Heart right ventricle (tissue), 16 donors: ENCODE results near the gene ERGIC1. TPM values are rescaled to one million over a fixed set of nuclear protein-coding genes. Genes with fewer than 3 reads are reported as not detected.

Experiments used
- ATAC-seq, 8 donors: fragments of 200-7000 bp; cut with Tn5 transposase; one replicate each; pipeline ENCODE4 v1.9.1; 2020; ENCODE audit warnings: mild to moderate bottlenecking in 8 of 8, moderate library complexity in 8 of 8, moderate number of reproducible peaks in 1 of 8
- DNase-seq, 2 donors: peaks; one replicate each; pipeline ENCODE4 v3.0.0-alpha.2; 2020
- H3K27ac ChIP-seq, 10 donors: fragments of 200-600 bp; sonication (generic) in 2 of 10; one replicate each; pipeline versions ENCODE4 v1.5.0 to v1.8.0; 2020 to 2022; ENCODE audit warnings: mild to moderate bottlenecking in 3 of 10
- H3K27me3 ChIP-seq, 7 donors: fragments of 200-600 bp; one replicate each; pipeline ENCODE4 v1.8.0; 2021 to 2022; ENCODE audit warnings: mild to moderate bottlenecking in 2 of 7
- H3K36me3 ChIP-seq, 9 donors: fragments of 200-600 bp; sonication (generic) in 1 of 9; one replicate each; pipeline versions ENCODE4 v1.5.0 to v1.8.0; 2020 to 2022; ENCODE audit warnings: mild to moderate bottlenecking in 2 of 9
- H3K4me1 ChIP-seq, 9 donors: fragments of 200-600 bp; sonication (generic) in 1 of 9; one replicate each; pipeline versions ENCODE4 v1.5.0 to v1.8.0; 2020 to 2022; ENCODE audit warnings: mild to moderate bottlenecking in 4 of 9
- H3K4me3 ChIP-seq, 10 donors: fragments of 200-600 bp; sonication (generic) in 2 of 10; one replicate each; pipeline versions ENCODE4 v1.5.0 to v1.8.0; 2020 to 2022; ENCODE audit warnings: mild to moderate bottlenecking in 7 of 10, moderate library complexity in 2 of 10
- H3K9me3 ChIP-seq, 11 donors: fragments of 200-600 bp in 10 of 11; sonication (generic) in 2 of 11; one replicate each; pipeline versions ENCODE4 v1.5.0 to v1.8.0; 2013 to 2022; ENCODE audit warnings: mild to moderate bottlenecking in 2 of 11, control low read depth in 1 of 11, moderate library complexity in 1 of 11
- CTCF ChIP-seq, 9 donors: fragments of 200-600 bp; sonication (generic) in 2 of 9; IDR thresholded peaks; one replicate each; pipeline versions ENCODE4 v1.5.0 to v1.8.0; 2021 to 2022; ENCODE audit warnings: antibody characterized with exemption in 9 of 9, mild to moderate bottlenecking in 5 of 9, moderate library complexity in 1 of 9
- WGBS, 2 donors: extraction: QIAGEN DNeasy Blood & Tissue Kit; methylation state at CpG; one replicate each; pipeline ENCODE4 v1.1.7; 2013; ENCODE audit warnings: inconsistent platforms in 1 of 2; 5-methylcytosine and 5-hydroxymethylcytosine counted together
- intact Hi-C, 10 donors: fragments of 100-400 bp; cut with DNase I; formaldehyde crosslinking; loops; one replicate each; pipeline versions ENCODE4 v1.11.1 to v1.14.2; 2022
- polyA plus RNA-seq, 2 donors: library from polyadenylated mRNA; stranded (reverse); fragments of 200-250 nt; gene quantifications; one replicate each; pipeline ENCODE4 v1.2.3, GENCODE V29; 2013
- total RNA-seq, 10 donors: library from RNA; stranded (reverse); fragmentation: NEBNext Ultra II Directional in 3 of 10; extraction: Animal tissue kit (Norgen Biotek cat#: 25700) in 3 of 10; gene quantifications; one replicate each; pipeline versions ENCODE4 v1.2.1 to v1.2.4, GENCODE V29; 2021 to 2023
- donor health status: Arrhythmogenic right ventricular cardiomyopathy.
- donor health status: ischemic (EF 13 %, LVEDD 7.1; RV severe dilation, severe dysfunction).
- donor health status: healthy with polysubstance abuse.
- donor health status: DM: no; HTN: yes; CAD: no.
- donor health status: DM: no; HTN: no; CAD: no.
- donor health status: ischemic (EF 25% LVEDD 6.9; RV normal size, moderate dysfunction).
- donor health status: ischemic (EF 25% LVEDD 5.7; RV mildly dilated, moderate dysfunction).
- donor health status: healthy.
- donor health status: DM: yes; HTN: yes; CAD: no.
- donor health status: Ischemic cardiomyopathy.
- donor health status: ischemic (EF 35%, LVEDD 5.7; RV mildly dilated, moderate dysfunction).
- donor health status: nonischemic (EF 11% LVEDD 7.7; RV severe dilation, severe dysfunction).
- donor health status: DM: yes; HTN: yes; CAD: no.
- donor health status: PGD.
- donor health status: ischemic (EF 29% LVEDD 5.4; RV normal size, mild dysfunction).
- donor health status: nonischemic (EF 23%, LVEDD 6.1; RV moderate dilation, normal function).

Gene ERGIC1
- total and polyA plus RNA-seq, 12 donors, result 48.0 to 91.9 (median 72.5) TPM

GRCh38 chr5:172911628-172911880 lies 77.5 kb downstream of the ERGIC1 start:
- DNase-seq (no peak), ATAC-seq (no peak)
- H3K36me3 ChIP-seq, result peaks cover 0 to 61% (median 10%) of the 10 kb centered on the region in 9 donors
- no peaks in the 10 kb centered on the region for H3K9me3 ChIP-seq
- peak overlapping the region; percentile 33 to 80 (median 60) for H3K27ac ChIP-seq
- no peaks in the 10 kb centered on the region for H3K27me3 ChIP-seq
- WGBS, 2 donors, result 36 to 45% methylated on average over 2 of the region's 2 CpGs
- intact Hi-C loops, result no loop called here
- H3K4me3 ChIP-seq, result no peak overlapping the region
- TF ChIP-seq CTCF (IDR thresholded peaks at IDR 0.05), result no peak
- H3K4me1 ChIP-seq, result peaks cover under 1 to 31% (median 25%) of the 10 kb centered on the region in 9 donors

GRCh38 chr5:172911976-172912375 lies 77.9 kb downstream of the ERGIC1 start:
- no peak for DNase-seq
- ATAC-seq, result no peak
- Histone ChIP-seq H3K36me3 (peaks cover 0 to 65% (median 11%) of the 10 kb centered on the region in 9 donors), H3K27ac (peak overlapping the region in 9 of 10 donors; percentile 21 to 80 (median 62)), H3K9me3 (no peaks in the 10 kb centered on the region), H3K4me1 (peaks cover 0 to 27% (median 25%) of the 10 kb centered on the region in 9 donors), H3K27me3 (no peaks in the 10 kb centered on the region), H3K4me3 (no peak overlapping the region)
- TF ChIP-seq CTCF (IDR thresholded peaks at IDR 0.05), result no peak
- intact Hi-C loops, result no loop called here
- 64 to 74% methylated on average over 1 of the region's 1 CpG for WGBS, 2 donors

GRCh38 chr5:172913117-172913850 lies 79.2 kb downstream of the ERGIC1 start:
- Histone ChIP-seq H3K36me3 (peaks cover 0 to 77% (median 21%) of the 10 kb centered on the region in 9 donors), H3K27ac (peak overlapping the region in 7 of 10 donors; percentile 15 to 73 (median 39)), H3K4me3 (no peak overlapping the region), H3K27me3 (no peaks in the 10 kb centered on the region), H3K4me1 (peaks cover 0 to 27% (median 25%) of the 10 kb centered on the region in 9 donors), H3K9me3 (no peaks in the 10 kb centered on the region)
- no peak for TF ChIP-seq CTCF (IDR thresholded peaks at IDR 0.05)
- peak in 6 of 8 donors; percentile 23 to 71 (median 52) for ATAC-seq
- intact Hi-C loops, result no loop called here
- DNase-seq, result no peak
- 61 to 66% methylated on average over 11 of the region's 11 CpGs for WGBS, 2 donors

GRCh38 chr5:172915514-172915913 lies 81.5 kb downstream of the ERGIC1 start:
- Histone ChIP-seq H3K27me3 (no peaks in the 10 kb centered on the region), H3K4me3 (no peak overlapping the region), H3K9me3 (no peaks in the 10 kb centered on the region), H3K36me3 (peaks cover 0 to 87% (median 19%) of the 10 kb centered on the region in 9 donors), H3K4me1 (peaks cover 3 to 35% (median 25%) of the 10 kb centered on the region in 9 donors), H3K27ac (no peak overlapping the region)
- WGBS, 2 donors, result 97 to 98% methylated on average over 10 of the region's 10 CpGs
- DNase-seq, result no peak
- intact Hi-C loops, result no loop called here
- no peak for TF ChIP-seq CTCF (IDR thresholded peaks at IDR 0.05)
- no peak for ATAC-seq
